Suprapubic skin (tissue), 4 donors: ENCODE results near the gene BCL11B. TPM values are rescaled to one million over a fixed set of nuclear protein-coding genes. Genes with fewer than 3 reads are reported as not detected.

Source experiments
- DNase-seq, 2 donors: peaks; one replicate each; pipeline ENCODE4 v3.0.0-alpha.2; 2019; ENCODE audit warnings: low spot score in 2 of 2
- H3K27ac ChIP-seq: fragments of 200-600 bp; sonication (generic); one replicate; pipeline ENCODE4 v1.5.1; 2019
- H3K27me3 ChIP-seq: fragments of 200-600 bp; sonication (generic); one replicate; pipeline ENCODE4 v1.5.1; 2019
- H3K36me3 ChIP-seq: fragments of 200-600 bp; sonication (generic); one replicate; pipeline ENCODE4 v1.5.1; 2019
- H3K4me1 ChIP-seq: fragments of 200-600 bp; sonication (generic); one replicate; pipeline ENCODE4 v1.5.1; 2019
- H3K4me3 ChIP-seq: fragments of 200-600 bp; sonication (generic); one replicate; pipeline ENCODE4 v1.5.1; 2019; ENCODE audit warnings: mild to moderate bottlenecking
- H3K9me3 ChIP-seq: fragments of 200-600 bp; sonication (generic); one replicate; pipeline ENCODE4 v1.5.1; 2019
- CTCF ChIP-seq, 2 donors: fragments of 200-600 bp in 1 of 2; fragments of 450-650 bp in 1 of 2; sonication (generic) in 1 of 2; IDR thresholded peaks; one replicate each; pipeline ENCODE4 v1.5.1; 2016 to 2019; ENCODE audit warnings: antibody characterized with exemption in 2 of 2, mild to moderate bottlenecking in 1 of 2, moderate library complexity in 1 of 2
- EP300 ChIP-seq: sonication (generic); formaldehyde crosslinking; IDR thresholded peaks from one replicate; pipeline ENCODE4 v1.6.1; 2017; ENCODE audit warnings: antibody characterized with exemption
- POLR2A ChIP-seq, 2 donors: fragments of 450-650 bp; IDR thresholded peaks; one replicate each; pipeline ENCODE4 v1.6.1; 2017; ENCODE audit warnings: antibody characterized with exemption in 2 of 2, mild to moderate bottlenecking in 2 of 2, moderate library complexity in 2 of 2
- POLR2AphosphoS5 ChIP-seq, 3 donors: sonication (generic); formaldehyde crosslinking; IDR thresholded peaks; one replicate each; pipeline ENCODE4 v1.6.1; 2017; ENCODE audit warnings: antibody characterized with exemption in 3 of 3
- WGBS: methylation state at CpG from one replicate; pipeline ENCODE4 v1.1.5; 2018; 5-methylcytosine and 5-hydroxymethylcytosine counted together
- total RNA-seq, 4 donors: library from RNA; depleted of rRNA; stranded (reverse); fragments of >200 nt; gene quantifications; one replicate each; pipeline ENCODE4 v1.1.0, GENCODE V29; 2016

The BCL11B gene
- total RNA-seq, 4 donors from 2014 or later, result 35.9 to 53.8 (median 47.5) TPM

GRCh38 chr14:99145307-99145706 is 126.7 kb downstream of the BCL11B start:
- WGBS, result 97% methylated on average over 4 of the region's 4 CpGs
- no peak for TF ChIP-seq POLR2A (IDR thresholded peaks at IDR 0.05)
- no peak for TF ChIP-seq POLR2AphosphoS5 (IDR thresholded peaks at IDR 0.05)
- no peak for TF ChIP-seq EP300
- no peak for TF ChIP-seq CTCF (IDR thresholded peaks at IDR 0.05)
- Histone ChIP-seq H3K4me3 (no peak overlapping the region), H3K4me1 (no peaks in the 10 kb centered on the region), H3K9me3 (no peaks in the 10 kb centered on the region), H3K36me3 (no peaks in the 10 kb centered on the region), H3K27ac (no peak overlapping the region), H3K27me3 (peaks cover 6% of the 10 kb centered on the region)
- no peak for DNase-seq

- Histone ChIP-seq H3K4me1 (no peaks in the 10 kb centered on the region), H3K4me3 (no peak overlapping the region), H3K9me3 (no peaks in the 10 kb centered on the region), H3K27me3 (peaks cover 5% of the 10 kb centered on the region), H3K27ac (no peak overlapping the region), H3K36me3 (no peaks in the 10 kb centered on the region)
- peak in 1 of 2 donors; percentile 43 for DNase-seq
- no peak for TF ChIP-seq POLR2AphosphoS5 (IDR thresholded peaks at IDR 0.05)
- TF ChIP-seq CTCF (IDR thresholded peaks at IDR 0.05), result no peak
- TF ChIP-seq POLR2A (IDR thresholded peaks at IDR 0.05), result no peak
- TF ChIP-seq EP300, result no peak
- 68% methylated on average over 4 of the region's 4 CpGs for WGBS
Measured at GRCh38 chr14:99143793-99144192, 128.2 kb downstream of the BCL11B start.

- Histone ChIP-seq H3K27me3 (peaks cover 4% of the 10 kb centered on the region), H3K4me3 (no peak overlapping the region), H3K36me3 (no peaks in the 10 kb centered on the region), H3K27ac (no peak overlapping the region), H3K9me3 (no peaks in the 10 kb centered on the region), H3K4me1 (no peaks in the 10 kb centered on the region)
- WGBS, result 81% methylated on average over 2 of the region's 2 CpGs
- DNase-seq, result peak in 1 of 2 donors; percentile 40
- TF ChIP-seq EP300 (no peak), POLR2AphosphoS5 (IDR thresholded peaks at IDR 0.05) (no peak), POLR2A (IDR thresholded peaks at IDR 0.05) (no peak), CTCF (IDR thresholded peaks at IDR 0.05) (no peak)
Measured at GRCh38 chr14:99143126-99143525, 128.9 kb downstream of the BCL11B start.

- 95% methylated on average over 7 of the region's 7 CpGs for WGBS
Measured at GRCh38 chr14:99141236-99141635, 130.8 kb downstream of the BCL11B start.

More at GRCh38 chr14:99141236-99141635, 130.8 kb downstream of the BCL11B start:
- Histone ChIP-seq H3K4me1 (no peaks in the 10 kb centered on the region), H3K9me3 (no peaks in the 10 kb centered on the region), H3K27me3 (no peaks in the 10 kb centered on the region), H3K4me3 (no peak overlapping the region), H3K36me3 (no peaks in the 10 kb centered on the region), H3K27ac (no peak overlapping the region)
- TF ChIP-seq POLR2A (IDR thresholded peaks at IDR 0.05) (no peak), EP300 (no peak), POLR2AphosphoS5 (IDR thresholded peaks at IDR 0.05) (no peak), CTCF (IDR thresholded peaks at IDR 0.05) (no peak)
- peak in 1 of 2 donors; percentile 6 for DNase-seq
